ENCODE measurements around the gene PPP2R1B. TPM values are rescaled to one million over a fixed set of nuclear protein-coding genes. Genes with fewer than 3 reads are reported as not detected.

The PPP2R1B gene
- total RNA-seq, result 10 to 100 TPM; 55.2 to 64.9 TPM

GRCh38 chr11:111765984-111766833 is at the start of gene PPP2R1B:
Gene PPP2R1B, minus strand, starts transcription at chr11:111766389. Its CDS starts 28 bp downstream, at chr11:111766361.
- ATAC-seq (peak; percentile 97), DNase-seq (peak; percentile 81)
- Mint-ChIP-seq H3K4me1 (peaks cover 35% of the 10 kb centered on the region), H3K9me3 (ENCODE audit: low read depth) (no peaks in the 10 kb centered on the region), H3K36me3 (peaks cover 35% of the 10 kb centered on the region), H3K4me3 (peak within 1 kb of the TSS; percentile 91), H3K27ac (peak within 1 kb of the TSS; percentile 99), H3K27me3 (no peaks in the 10 kb centered on the region)
- CTCF ChIA-PET, result interaction anchor here (0.8 to 4.9 kb wide), 10 partner anchors 10 to 514 kb away, joined by 3 to 50 read pairs (median 5); partner anchors contain the start of gene SIK2

GRCh38 chr11:111815489-111815888 is 49.3 kb upstream of the PPP2R1B start:
- no peak overlapping the region for H3K4me3 Mint-ChIP-seq
- H3K36me3 Mint-ChIP-seq, result peaks cover 18% of the 10 kb centered on the region
- H3K9me3 Mint-ChIP-seq (ENCODE audit: low read depth), result no peaks in the 10 kb centered on the region
- no peak overlapping the region for H3K27ac Mint-ChIP-seq
- DNase-seq (no peak), ATAC-seq (no peak)
- no peaks in the 10 kb centered on the region for H3K27me3 Mint-ChIP-seq
- H3K4me1 Mint-ChIP-seq, result no peaks in the 10 kb centered on the region
- CTCF ChIA-PET, result no interaction called here

- CTCF ChIA-PET, result no interaction called here
- H3K27me3 Mint-ChIP-seq, result no peaks in the 10 kb centered on the region
- H3K4me3 Mint-ChIP-seq, result no peak overlapping the region
- no peaks in the 10 kb centered on the region for H3K9me3 Mint-ChIP-seq (ENCODE audit: low read depth)
- peaks cover 18% of the 10 kb centered on the region for H3K36me3 Mint-ChIP-seq
- H3K4me1 Mint-ChIP-seq, result no peaks in the 10 kb centered on the region
- no peak for DNase-seq
- no peak for ATAC-seq
- no peak overlapping the region for H3K27ac Mint-ChIP-seq
These were observed 48.5 kb upstream of the PPP2R1B start for GRCh38 chr11:111814557-111815320.

GRCh38 chr11:111814106-111814505 is 47.9 kb upstream of the PPP2R1B start:
- CTCF ChIA-PET, result no interaction called here
- no peaks in the 10 kb centered on the region for H3K9me3 Mint-ChIP-seq (ENCODE audit: low read depth)
- H3K4me1 Mint-ChIP-seq, result no peaks in the 10 kb centered on the region
- H3K27me3 Mint-ChIP-seq, result no peaks in the 10 kb centered on the region
- DNase-seq, result no peak
- no peak overlapping the region for H3K27ac Mint-ChIP-seq
- ATAC-seq, result no peak
- no peak overlapping the region for H3K4me3 Mint-ChIP-seq
- peaks cover 18% of the 10 kb centered on the region for H3K36me3 Mint-ChIP-seq

GRCh38 chr11:111812211-111812610 is 46.0 kb upstream of the PPP2R1B start:
- CTCF ChIA-PET, result interaction anchor here (1.2 kb wide), 1 partner anchor 10 kb away, joined by 3 read pairs; no protein-coding TSS in a partner anchor
- Mint-ChIP-seq H3K27ac (no peak overlapping the region), H3K27me3 (no peaks in the 10 kb centered on the region), H3K9me3 (ENCODE audit: low read depth) (no peaks in the 10 kb centered on the region), H3K4me1 (no peaks in the 10 kb centered on the region), H3K4me3 (no peak overlapping the region), H3K36me3 (peaks cover 18% of the 10 kb centered on the region)
- no peak for ATAC-seq
- no peak for DNase-seq

GRCh38 chr11:111811445-111811844 is 45.3 kb upstream of the PPP2R1B start:
- H3K27ac Mint-ChIP-seq, result no peak overlapping the region
- H3K36me3 Mint-ChIP-seq, result peaks cover 16% of the 10 kb centered on the region
- ATAC-seq, result no peak
- H3K4me1 Mint-ChIP-seq, result no peaks in the 10 kb centered on the region
- H3K4me3 Mint-ChIP-seq, result no peak overlapping the region
- H3K27me3 Mint-ChIP-seq, result no peaks in the 10 kb centered on the region
- no peak for DNase-seq
- CTCF ChIA-PET, result no interaction called here
- no peaks in the 10 kb centered on the region for H3K9me3 Mint-ChIP-seq (ENCODE audit: low read depth)

- no peak overlapping the region for H3K27ac Mint-ChIP-seq
- no peak overlapping the region for H3K4me3 Mint-ChIP-seq
- H3K4me1 Mint-ChIP-seq, result no peaks in the 10 kb centered on the region
- CTCF ChIA-PET, result no interaction called here
- no peaks in the 10 kb centered on the region for H3K9me3 Mint-ChIP-seq (ENCODE audit: low read depth)
- no peaks in the 10 kb centered on the region for H3K27me3 Mint-ChIP-seq
- no peak for ATAC-seq
- H3K36me3 Mint-ChIP-seq, result peaks cover 21% of the 10 kb centered on the region
- no peak for DNase-seq
These were observed 42.6 kb upstream of the PPP2R1B start for GRCh38 chr11:111808834-111809233.

GRCh38 chr11:111808063-111808588 is 41.9 kb upstream of the PPP2R1B start:
- H3K4me1 Mint-ChIP-seq, result no peaks in the 10 kb centered on the region
- no peak overlapping the region for H3K4me3 Mint-ChIP-seq
- H3K27me3 Mint-ChIP-seq, result no peaks in the 10 kb centered on the region
- H3K36me3 Mint-ChIP-seq, result peaks cover 24% of the 10 kb centered on the region
- H3K9me3 Mint-ChIP-seq (ENCODE audit: low read depth), result no peaks in the 10 kb centered on the region
- no peak for DNase-seq
- H3K27ac Mint-ChIP-seq, result no peak overlapping the region
- no peak for ATAC-seq
- CTCF ChIA-PET, result interaction anchor here (1.3 kb wide), 1 partner anchor 12 kb away, joined by 3 read pairs; no protein-coding TSS in a partner anchor

- CTCF ChIA-PET, result interaction anchor here (1.3 kb wide), 2 partner anchors 11 to 36 kb away, joined by 3 to 4 read pairs; no protein-coding TSS in a partner anchor
- DNase-seq (no peak), ATAC-seq (no peak)
- no peak overlapping the region for H3K4me3 Mint-ChIP-seq
- H3K36me3 Mint-ChIP-seq, result peaks cover 20% of the 10 kb centered on the region
- H3K9me3 Mint-ChIP-seq (ENCODE audit: low read depth), result no peaks in the 10 kb centered on the region
- H3K27me3 Mint-ChIP-seq, result no peaks in the 10 kb centered on the region
- no peak overlapping the region for H3K27ac Mint-ChIP-seq
- no peaks in the 10 kb centered on the region for H3K4me1 Mint-ChIP-seq
These were observed 40.9 kb upstream of the PPP2R1B start for GRCh38 chr11:111807076-111807475.

- no peak overlapping the region for H3K27ac Mint-ChIP-seq
- no peaks in the 10 kb centered on the region for H3K27me3 Mint-ChIP-seq
- no peak for DNase-seq
- no peaks in the 10 kb centered on the region for H3K9me3 Mint-ChIP-seq (ENCODE audit: low read depth)
- H3K4me3 Mint-ChIP-seq, result no peak overlapping the region
- ATAC-seq, result no peak
- peaks cover 30% of the 10 kb centered on the region for H3K36me3 Mint-ChIP-seq
- CTCF ChIA-PET, result interaction anchor here (0.8 kb wide), 1 partner anchor 41 kb away, joined by 3 read pairs; no protein-coding TSS in a partner anchor
- no peaks in the 10 kb centered on the region for H3K4me1 Mint-ChIP-seq
These were observed 34.9 kb upstream of the PPP2R1B start for GRCh38 chr11:111801135-111801534.

GRCh38 chr11:111798279-111798678 is 32.1 kb upstream of the PPP2R1B start:
- ATAC-seq, result no peak
- peaks cover 20% of the 10 kb centered on the region for H3K36me3 Mint-ChIP-seq
- no peaks in the 10 kb centered on the region for H3K9me3 Mint-ChIP-seq (ENCODE audit: low read depth)
- DNase-seq, result no peak
- H3K4me1 Mint-ChIP-seq, result no peaks in the 10 kb centered on the region
- CTCF ChIA-PET, result interaction anchor here (0.9 kb wide), 1 partner anchor 482 kb away, joined by 3 read pairs; no protein-coding TSS in a partner anchor
- H3K27ac Mint-ChIP-seq, result no peak overlapping the region
- no peaks in the 10 kb centered on the region for H3K27me3 Mint-ChIP-seq
- H3K4me3 Mint-ChIP-seq, result no peak overlapping the region

GRCh38 chr11:111797145-111797581 is 31.0 kb upstream of the PPP2R1B start:
- CTCF ChIA-PET, result interaction anchor here (0.9 to 2.2 kb wide), 3 partner anchors 20 to 565 kb away, joined by 3 to 6 read pairs (median 3); no protein-coding TSS in a partner anchor
- no peaks in the 10 kb centered on the region for H3K9me3 Mint-ChIP-seq (ENCODE audit: low read depth)
- H3K4me3 Mint-ChIP-seq, result no peak overlapping the region
- DNase-seq, result no peak
- H3K27ac Mint-ChIP-seq, result no peak overlapping the region
- no peaks in the 10 kb centered on the region for H3K27me3 Mint-ChIP-seq
- peaks cover 19% of the 10 kb centered on the region for H3K36me3 Mint-ChIP-seq
- H3K4me1 Mint-ChIP-seq, result no peaks in the 10 kb centered on the region
- ATAC-seq, result no peak

GRCh38 chr11:111796696-111797095 is 30.5 kb upstream of the PPP2R1B start:
- H3K4me3 Mint-ChIP-seq, result no peak overlapping the region
- ATAC-seq (no peak), DNase-seq (no peak)
- no peaks in the 10 kb centered on the region for H3K9me3 Mint-ChIP-seq (ENCODE audit: low read depth)
- no peaks in the 10 kb centered on the region for H3K27me3 Mint-ChIP-seq
- H3K4me1 Mint-ChIP-seq, result no peaks in the 10 kb centered on the region
- CTCF ChIA-PET, result interaction anchor here (1.3 to 2.2 kb wide), 2 partner anchors 19 to 565 kb away, joined by 3 to 6 read pairs; no protein-coding TSS in a partner anchor
- peaks cover 17% of the 10 kb centered on the region for H3K36me3 Mint-ChIP-seq
- H3K27ac Mint-ChIP-seq, result no peak overlapping the region

Measured in activated CD8-positive, alpha-beta memory T cell treated with anti-CD3 and anti-CD28 coated beads, Interleukin-2, amount 10 ng/mL, durations not matched to agents 7 days and 5 days (primary cell).